Caco-2 (cell line): ENCODE data around the gene HDAC4. TPM values are rescaled to one million over a fixed set of nuclear protein-coding genes. Genes with fewer than 3 reads are reported as not detected.

Experiments
- BruUV-seq: library from RNA; stranded (reverse); fragments of 400-500 nt; replicated peaks from 2 replicates; lab custom pipeline; 2021; lab: Mats Ljungman, UMichigan
- CTCF ChIA-PET: fragments of 300-600 bp; sonication (Branson Sonifier 250); formaldehyde crosslinking; loops from one replicate; lab custom pipeline; 2022; ENCODE audit warnings: antibody characterized with exemption; lab: Charles Lee
- POLR2A ChIA-PET: fragments of 300-600 bp; sonication (Branson Sonifier 250); formaldehyde crosslinking; loops from one replicate; lab custom pipeline; 2022; ENCODE audit warnings: antibody characterized with exemption; lab: Charles Lee
- DNase-seq, 2 experiments: peaks; one replicate each; pipeline versions ENCODE4 v3.0.0 to v3.0.0-alpha.2; 2020 to 2022
- H3K27me3 ChIP-seq: replicated peaks from 2 replicates; pipeline ENCODE4 v1.6.0; 2011; ENCODE audit warnings: low read length; ENCODE audit not compliant: control insufficient read depth, insufficient read depth
- H3K36me3 ChIP-seq: 2 replicates; pipeline ENCODE4 v1.5.1; 2011; ENCODE audit warnings: low read length; ENCODE audit not compliant: control insufficient read depth, insufficient read depth
- H3K4me1 ChIP-seq: fragments of 250-450 bp; sonication (Bioruptor Pico); 2 replicates; pipeline ENCODE4 v1.5.1; 2020; ENCODE audit warnings: mild to moderate bottlenecking
- H3K4me3 ChIP-seq: 2 replicates; pipeline ENCODE4 v1.5.1; 2011; ENCODE audit warnings: low read depth, mild to moderate bottlenecking, control low read depth, low read length
- H3K9me3 ChIP-seq: fragments of 250-450 bp; sonication (Bioruptor Pico); 2 replicates; pipeline ENCODE4 v1.5.1; 2020; ENCODE audit warnings: mild to moderate bottlenecking, moderate library complexity
- H3K27ac Mint-ChIP-seq: one replicate; pipeline ENCODE4 v1.8.0; 2022; ENCODE audit warnings: mixed read lengths; ENCODE audit not compliant: unreplicated experiment
- H3K27me3 Mint-ChIP-seq: one replicate; pipeline ENCODE4 v1.8.0; 2022; ENCODE audit warnings: mixed read lengths; ENCODE audit not compliant: insufficient read depth, unreplicated experiment
- H3K36me3 Mint-ChIP-seq: one replicate; pipeline ENCODE4 v1.8.0; 2022; ENCODE audit warnings: mild to moderate bottlenecking, mixed read lengths; ENCODE audit not compliant: insufficient read depth, unreplicated experiment
- H3K4me1 Mint-ChIP-seq: one replicate; pipeline ENCODE4 v1.8.0; 2022; ENCODE audit warnings: low read depth, mixed read lengths; ENCODE audit not compliant: unreplicated experiment
- H3K4me3 Mint-ChIP-seq: one replicate; pipeline ENCODE4 v1.8.0; 2022; ENCODE audit warnings: mild to moderate bottlenecking, moderate library complexity, mixed read lengths; ENCODE audit not compliant: unreplicated experiment
- H3K9me3 Mint-ChIP-seq: one replicate; pipeline ENCODE4 v1.8.0; 2022; ENCODE audit warnings: mixed read lengths; ENCODE audit not compliant: unreplicated experiment
- CTCF ChIP-seq, 2 experiments: fragments of 200-600 bp in 1 of 2; IDR thresholded peaks; 1 replicate in 1 of 2; 2 replicates in 1 of 2; pipeline versions ENCODE4 v1.5.1 to v1.8.0; 2011 to 2022; ENCODE audit warnings: antibody characterized with exemption in 1 of 2, control low read depth in 1 of 2, inconsistent platforms in 1 of 2, low read depth in 1 of 2, low read length in 1 of 2, mild to moderate bottlenecking in 1 of 2, moderate library complexity in 1 of 2; ENCODE audit not compliant: insufficient read depth in 1 of 2, severe bottlenecking in 1 of 2, unreplicated experiment in 1 of 2
- intact Hi-C: fragments of 100-400 bp; cut with micrococcal nuclease; formaldehyde crosslinking; loops from one replicate; pipeline ENCODE4 v1.10.0; 2022; ENCODE audit not compliant: unreplicated experiment
- total RNA-seq: library from RNA; stranded (reverse); gene quantifications from 2 replicates; pipeline ENCODE4 v1.2.3, GENCODE V29; 2022

HDAC4 gene
- total RNA-seq, 1 experiment from 2014 or later, result 15.5 TPM

- Mint-ChIP-seq H3K4me1 (no peaks in the 10 kb centered on the region), H3K27me3 (no peaks in the 10 kb centered on the region)
- CTCF ChIA-PET, result no interaction called here
Measured at GRCh38 chr2:239114616-239115265, 286.1 kb downstream of the HDAC4 start.

GRCh38 chr2:239114119-239114581 is 286.7 kb downstream of the HDAC4 start:
- CTCF ChIA-PET, result no interaction called here
- no peaks in the 10 kb centered on the region for H3K36me3 ChIP-seq
- no peak for TF ChIP-seq CTCF (IDR thresholded peaks at IDR 0.05; ENCODE audit: insufficient read depth in 1 of 2, low read depth in 1 of 2, low read length in 1 of 2, severe bottlenecking in 1 of 2, unreplicated experiment in 1 of 2)
- POLR2A ChIA-PET, result no interaction called here
- no peaks in the 10 kb centered on the region for H3K36me3 Mint-ChIP-seq
- no peak overlapping the region for H3K4me3 ChIP-seq
- no peaks in the 10 kb centered on the region for H3K4me1 Mint-ChIP-seq
- no peaks in the 10 kb centered on the region for H3K9me3 ChIP-seq
- no peak overlapping the region for H3K4me3 Mint-ChIP-seq
- H3K4me1 ChIP-seq, result no peaks in the 10 kb centered on the region
- H3K27me3 Mint-ChIP-seq, result no peaks in the 10 kb centered on the region
- no peaks in the 10 kb centered on the region for H3K9me3 Mint-ChIP-seq
- no peak overlapping the region for H3K27ac Mint-ChIP-seq
- no peak for DNase-seq
- intact Hi-C loops, result no loop called here
- H3K27me3 ChIP-seq, result no peaks in the 10 kb centered on the region
- no TSS peak for BruUV-seq

More at GRCh38 chr2:239114616-239115265, 286.1 kb downstream of the HDAC4 start:
- H3K9me3 Mint-ChIP-seq, result no peaks in the 10 kb centered on the region
- POLR2A ChIA-PET, result no interaction called here
- TF ChIP-seq CTCF (IDR thresholded peaks at IDR 0.05; ENCODE audit: insufficient read depth in 1 of 2, low read depth in 1 of 2, low read length in 1 of 2, severe bottlenecking in 1 of 2, unreplicated experiment in 1 of 2), result no peak
- intact Hi-C loops, result no loop called here
- H3K4me3 Mint-ChIP-seq, result no peak overlapping the region
- no peak overlapping the region for H3K27ac Mint-ChIP-seq
- Histone ChIP-seq H3K4me3 (no peak overlapping the region), H3K36me3 (no peaks in the 10 kb centered on the region), H3K27me3 (no peaks in the 10 kb centered on the region), H3K4me1 (no peaks in the 10 kb centered on the region), H3K9me3 (no peaks in the 10 kb centered on the region)
- no TSS peak for BruUV-seq
- no peak for DNase-seq
- H3K36me3 Mint-ChIP-seq, result no peaks in the 10 kb centered on the region

GRCh38 chr2:239113615-239114014 is 287.2 kb downstream of the HDAC4 start:
- Mint-ChIP-seq H3K4me1 (no peaks in the 10 kb centered on the region), H3K9me3 (no peaks in the 10 kb centered on the region), H3K36me3 (no peaks in the 10 kb centered on the region), H3K27ac (no peak overlapping the region), H3K27me3 (no peaks in the 10 kb centered on the region), H3K4me3 (no peak overlapping the region)
- no TSS peak for BruUV-seq
- Histone ChIP-seq H3K4me1 (no peaks in the 10 kb centered on the region), H3K27me3 (no peaks in the 10 kb centered on the region), H3K4me3 (no peak overlapping the region), H3K36me3 (no peaks in the 10 kb centered on the region), H3K9me3 (no peaks in the 10 kb centered on the region)
- ChIA-PET CTCF (no interaction called here), POLR2A (no interaction called here)
- DNase-seq, result no peak
- no peak for TF ChIP-seq CTCF (IDR thresholded peaks at IDR 0.05; ENCODE audit: insufficient read depth in 1 of 2, low read depth in 1 of 2, low read length in 1 of 2, severe bottlenecking in 1 of 2, unreplicated experiment in 1 of 2)
- intact Hi-C loops, result no loop called here
